Measurements from ENCODE around the gene TMEM114.

- TF ChIP-seq CTCF (conservative IDR thresholded peaks at IDR 0.05) (peak; percentile 40), ZFX (IDR thresholded peaks at IDR 0.05) (no peak)
These were observed 44.9 kb upstream of the TMEM114 start for GRCh38 chr16:8634991-8635736.
